K562 (cell line): ENCODE measurements around the gene UCN. TPM values are rescaled to one million over a fixed set of nuclear protein-coding genes. Genes with fewer than 3 reads are reported as not detected.
"Not testable (repeated sequence)": the region's sequence is repeated elsewhere in the genome, so short reads cannot be mapped to it uniquely, and the experiment has no call there.

Source experiments
- ATAC-seq: fragments of 200-7000 bp; cut with Tn5 transposase; 3 replicates; pipeline ENCODE4 v1.9.1; 2020; ENCODE audit warnings: moderate library complexity
- BruUV-seq: library from RNA; stranded (reverse); fragments of 400-500 nt; replicated peaks from 2 replicates; lab custom pipeline; 2021; lab: Mats Ljungman, UMichigan
- CTCF ChIA-PET: fragments of 300-600 bp; formaldehyde crosslinking; extraction: SDS; loops from one replicate; lab custom pipeline; 2021; ENCODE audit warnings: low intra/inter-chr PET ratio; lab: Yijun Ruan, JAX
- POLR2A ChIA-PET: fragments of 300-600, 350-650 bp; sonication (Branson Sonifier 250); formaldehyde crosslinking; extraction: SDS; loops from one replicate; lab custom pipeline; 2021; ENCODE audit warnings: antibody characterized with exemption, inconsistent platforms; lab: Yijun Ruan, JAX
- DNase-seq, 4 experiments: peaks; one replicate each; pipeline versions ENCODE4 v3.0.0 to v3.0.0-alpha.2; 2011 to 2018; ENCODE audit warnings: low spot score in 3 of 4, mixed read lengths in 3 of 4; ENCODE audit errors: extremely low read depth in 1 of 4
- FAIRE-seq: peaks from 2 replicates; lab custom pipeline; 2011; peaks lifted over from hg19 to GRCh38; lab: Jason Lieb, UNC
- H2AFZ ChIP-seq: 2 replicates; pipeline ENCODE4 v1.6.0; 2011; ENCODE audit warnings: low read depth, low read length, control low read depth, inconsistent platforms
- H3K27ac ChIP-seq: fragments of 200-600 bp; 3 replicates; pipeline ENCODE4 v1.8.0; 2011; ENCODE audit warnings: low read depth, mild to moderate bottlenecking, control low read depth, inconsistent platforms, low read length, moderate library complexity, mixed read lengths; ENCODE audit errors: extremely low read depth
- H3K27me3 ChIP-seq, 2 experiments: fragments of 300-600 bp in 1 of 2; 2 replicates in 1 of 2; 3 replicates in 1 of 2; pipeline versions ENCODE4 v1.6.0 to v1.8.0; 2011; ENCODE audit warnings: inconsistent platforms in 2 of 2, low read length in 2 of 2, mild to moderate bottlenecking in 1 of 2, mixed read lengths in 1 of 2, moderate library complexity in 1 of 2; ENCODE audit not compliant: control insufficient read depth in 2 of 2, insufficient read depth in 2 of 2
- H3K36me3 ChIP-seq: fragments of 300-600 bp; 3 replicates; pipeline ENCODE4 v1.8.0; 2011; ENCODE audit warnings: mild to moderate bottlenecking, low read length, inconsistent platforms; ENCODE audit not compliant: control insufficient read depth, insufficient read depth
- H3K4me1 ChIP-seq, 2 experiments: fragments of 200-600 bp in 1 of 2; replicated peaks in 1 of 2; 2 replicates in 1 of 2; 3 replicates in 1 of 2; pipeline versions ENCODE4 v1.5.1 to v1.8.0; 2011; ENCODE audit warnings: inconsistent platforms in 2 of 2, low read length in 2 of 2, mild to moderate bottlenecking in 1 of 2, mixed read lengths in 1 of 2, moderate library complexity in 1 of 2; ENCODE audit not compliant: control insufficient read depth in 2 of 2, insufficient read depth in 2 of 2
- H3K4me2 ChIP-seq: 2 replicates; pipeline ENCODE4 v1.6.1; 2011; ENCODE audit warnings: low read length, control low read depth, inconsistent platforms, mixed read lengths; ENCODE audit not compliant: insufficient read depth
- H3K4me3 ChIP-seq: fragments of 200-600 bp; sonication (generic), shearing (Covaris generic); 2 replicates; pipeline ENCODE4 v1.5.1; 2016; ENCODE audit warnings: control low read depth, inconsistent platforms
- H3K79me2 ChIP-seq: fragments of 200-600 bp; 3 replicates; pipeline ENCODE4 v1.8.0; 2011; ENCODE audit warnings: low read length, inconsistent platforms; ENCODE audit not compliant: control insufficient read depth, insufficient read depth
- H3K9ac ChIP-seq, 2 experiments: 2 replicates each; pipeline versions ENCODE4 v1.6.0 to v1.6.1; 2011; ENCODE audit warnings: low read depth in 2 of 2, low read length in 2 of 2, control low read depth in 1 of 2, inconsistent platforms in 1 of 2, mild to moderate bottlenecking in 1 of 2, mixed read lengths in 1 of 2; ENCODE audit not compliant: insufficient read depth in 1 of 2
- H3K9me1 ChIP-seq: one replicate; pipeline ENCODE4 v1.6.0; 2011; ENCODE audit warnings: inconsistent platforms, mild to moderate bottlenecking, low read length, moderate library complexity; ENCODE audit not compliant: control insufficient read depth, insufficient read depth
- H3K9me3 ChIP-seq: replicated peaks from 2 replicates; pipeline ENCODE4 v1.5.1; 2011; ENCODE audit warnings: low read depth, low read length, inconsistent platforms; ENCODE audit not compliant: control insufficient read depth, insufficient read depth
- H4K20me1 ChIP-seq: replicated peaks from 2 replicates; pipeline ENCODE4 v1.6.1; 2011; ENCODE audit warnings: low read length, inconsistent platforms, mixed read lengths; ENCODE audit not compliant: control insufficient read depth, insufficient read depth
- C11orf30 ChIP-seq: fragments of 450-650 bp; IDR thresholded peaks from 2 replicates; pipeline ENCODE4 v1.6.1; 2016; ENCODE audit warnings: low read depth, mild to moderate bottlenecking
- MAFF ChIP-seq: IDR thresholded peaks from 2 replicates; pipeline ENCODE4 v1.6.1; 2012; ENCODE audit warnings: low read length, improper control_type of control experiment
- MAFG ChIP-seq: fragments of 450-650 bp; conservative IDR thresholded peaks from 2 replicates; pipeline ENCODE4 v1.6.1; 2016; ENCODE audit warnings: missing genetic modification characterization, missing compliant biosample characterization
- RFX1 ChIP-seq: fragments of 450-650 bp; IDR thresholded peaks from 2 replicates; pipeline ENCODE4 v1.6.1; 2016; ENCODE audit warnings: mild to moderate bottlenecking, moderate library complexity
- ZNF316 ChIP-seq: fragments of 450-650 bp; IDR thresholded peaks from 2 replicates; pipeline ENCODE4 v1.6.1; 2016
- WGBS: fragments of 100-300 bp; shearing (Covaris generic); methylation state at CpG from one replicate; pipeline ENCODE4 v1.1.6; 2016; ENCODE audit warnings: low coverage, mixed read lengths; ENCODE audit not compliant: insufficient coverage; ENCODE audit errors: missing lambda C conversion rate; 5-methylcytosine and 5-hydroxymethylcytosine counted together
- in situ Hi-C: fragments of 300-500 bp; cut with MboI; formaldehyde crosslinking; loops from 4 replicates; pipeline ENCODE4 v1.15.0; 2018; ENCODE audit warnings: inconsistent platforms, mixed read lengths
- intact Hi-C: fragments of 100-400 bp; cut with micrococcal nuclease; formaldehyde crosslinking; loops from 2 replicates; pipeline ENCODE4 v1.14.2; 2022
- polyA plus RNA-seq, 8 experiments: library from polyadenylated mRNA; depleted of rRNA in 4 of 8; stranded (reverse) in 5 of 8; unstranded in 3 of 8; fragments of >200 nt; fragmentation: Nextera tagmentation in 2 of 8; fragmentation: Illumina TruSeq in 1 of 8; extraction: Ambion mirVana in 2 of 8; extraction: Trizol in 1 of 8; gene quantifications; 2 replicates each; pipeline versions ENCODE4 v1.2.1 to v1.2.3, GENCODE V29; 2011 to 2014; ENCODE audit warnings: inconsistent platforms in 1 of 8, missing spikeins in 1 of 8
- total RNA-seq, 7 experiments: library from RNA; depleted of rRNA in 6 of 7; stranded (reverse); fragments of >200 nt in 6 of 7; fragmentation: Illumina TruSeq in 2 of 7; extraction: Trizol in 2 of 7; gene quantifications; 2 replicates each; pipeline versions ENCODE4 v1.2.1 to v1.2.3, GENCODE V29; 2011 to 2021; ENCODE audit warnings: low replicate concordance in 1 of 7
- TF ChIP-seq, protein P1 (sequence below): sonication (generic); IDR thresholded peaks from 2 replicates; pipeline ENCODE4 v1.6.1; 2016
- TF ChIP-seq, protein P2 (sequence below): fragments of 250-450 bp; sonication (Bioruptor Pico); IDR thresholded peaks from 2 replicates; pipeline ENCODE4 v1.4.0; 2020

Gene UCN
- total and polyA plus RNA-seq, 9 of the 15 experiments (the other 6 are each of a cell fraction or from before 2014, with no cell fraction given), result 0.10 to 2.7 (median 0.43) TPM

DNA sequence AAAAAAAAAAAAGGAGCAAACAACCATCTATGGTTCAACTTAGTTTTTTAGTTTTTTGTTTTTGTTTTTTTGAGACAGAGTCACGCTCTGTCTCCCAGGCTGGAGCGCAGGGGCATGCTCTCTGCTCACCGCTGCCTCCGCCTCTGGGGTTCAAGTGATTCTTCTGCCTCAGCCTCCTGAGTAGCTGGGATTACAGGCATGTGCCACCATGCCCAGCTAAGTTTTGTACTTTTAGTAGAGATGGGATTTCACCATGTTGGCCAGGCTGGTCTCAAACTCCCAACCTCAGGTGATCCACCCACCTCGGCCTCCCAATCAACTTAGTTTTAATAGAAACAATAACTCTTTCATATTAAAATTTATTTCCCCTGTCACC is 45.1 kb upstream of the UCN start:
- ATAC-seq, H4K20me1 ChIP-seq, FAIRE-seq, H3K27me3 ChIP-seq, intact Hi-C loops, H3K4me3 ChIP-seq, DNase-seq, H2AFZ ChIP-seq, in situ Hi-C loops, BruUV-seq, H3K9me3 ChIP-seq, H3K9me1 ChIP-seq: not testable (repeated sequence)
- H3K79me2 ChIP-seq, result peaks cover 93% of the 10 kb centered on the region
- peak overlapping the region; percentile 98; the same call in 2 of the 3 replicates for H3K27ac ChIP-seq
- H3K36me3 ChIP-seq, result peaks cover 13% of the 10 kb centered on the region
- ChIA-PET POLR2A (interaction anchor here (0.6 to 1.8 kb wide), 8 partner anchors 9 to 126 kb away, joined by 3 to 20 read pairs (median 4); partner anchors contain the start of genes EIF2B4 and MPV17), CTCF (interaction anchor here (0.6 kb wide), 1 partner anchor 963 kb away, joined by 3 read pairs; no protein-coding TSS in a partner anchor)
- H3K4me2 ChIP-seq, result peak overlapping the region; percentile 57; the same call in 1 of the 2 replicates
- WGBS, result 94% methylated on average over 5 of the region's 5 CpGs
- peak overlapping the region; percentile 5 to 97; a peak in 2 of 4 replicates for H3K9ac ChIP-seq
- H3K4me1 ChIP-seq, result peaks cover 12 to 15% of the 10 kb centered on the region in 2 experiments; a peak in 4 of 5 replicates

DNA sequence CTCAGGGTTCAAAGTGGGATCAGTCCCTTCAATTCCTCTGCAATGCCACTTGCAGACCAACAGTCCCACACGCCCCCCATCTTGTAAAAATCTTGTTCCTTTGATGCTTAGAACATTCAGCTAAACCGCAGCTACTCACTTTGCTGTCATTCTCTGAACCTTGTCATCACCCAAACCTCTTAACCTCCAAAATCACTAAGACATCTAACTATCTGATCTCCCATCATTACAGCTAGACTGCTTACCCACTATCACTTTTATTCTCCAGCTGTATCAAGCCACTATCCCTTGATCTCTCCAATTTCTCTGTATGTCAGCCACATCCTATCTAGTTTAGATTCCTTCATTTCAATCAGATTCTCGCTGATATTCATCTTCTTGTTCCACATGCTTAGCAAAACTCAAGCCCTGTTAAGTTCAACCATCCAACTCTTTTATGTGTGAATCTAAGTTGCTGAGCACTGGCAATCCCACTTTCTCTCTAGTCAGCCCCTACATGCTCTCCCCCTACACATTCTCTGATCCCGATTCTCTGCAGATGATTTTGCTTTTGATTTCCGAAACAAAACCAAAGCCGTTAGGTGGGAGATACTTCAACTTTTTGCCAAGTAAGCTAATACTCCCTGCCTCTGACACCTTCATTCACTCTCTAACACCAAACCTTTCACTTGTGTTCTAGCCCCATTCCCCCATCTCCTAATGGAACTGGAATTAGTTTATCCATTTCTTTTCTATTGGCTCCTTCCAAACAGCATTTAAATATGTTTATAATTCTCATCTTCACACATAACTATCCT is 43.8 kb upstream of the UCN start:
- Histone ChIP-seq H2AFZ (no peak overlapping the region), H3K4me2 (no peak overlapping the region), H3K27me3 (no peaks in the 10 kb centered on the region), H3K27ac (no peak overlapping the region), H3K4me3 (no peak overlapping the region)
- in situ Hi-C loops, result no loop called here
- no peak for ATAC-seq
- 65% methylated on average over 6 of the region's 6 CpGs for WGBS
- intact Hi-C loops, result no loop called here
- TF ChIP-seq MAFF, result peak; percentile 45; the same call in 1 of the 2 replicates
- peak; percentile 84 for TF ChIP-seq ZNF316
- peak; percentile 54; the same call in 1 of the 2 replicates for TF ChIP-seq MAFG (tag)
- TF ChIP-seq RFX1, result no peak
- TF ChIP-seq, protein P1, sequence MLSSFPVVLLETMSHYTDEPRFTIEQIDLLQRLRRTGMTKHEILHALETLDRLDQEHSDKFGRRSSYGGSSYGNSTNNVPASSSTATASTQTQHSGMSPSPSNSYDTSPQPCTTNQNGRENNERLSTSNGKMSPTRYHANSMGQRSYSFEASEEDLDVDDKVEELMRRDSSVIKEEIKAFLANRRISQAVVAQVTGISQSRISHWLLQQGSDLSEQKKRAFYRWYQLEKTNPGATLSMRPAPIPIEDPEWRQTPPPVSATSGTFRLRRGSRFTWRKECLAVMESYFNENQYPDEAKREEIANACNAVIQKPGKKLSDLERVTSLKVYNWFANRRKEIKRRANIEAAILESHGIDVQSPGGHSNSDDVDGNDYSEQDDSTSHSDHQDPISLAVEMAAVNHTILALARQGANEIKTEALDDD, result 0 out of 2 replicates have a peak, but pooled peaks have one; percentile 36
- TF ChIP-seq, protein P2, sequence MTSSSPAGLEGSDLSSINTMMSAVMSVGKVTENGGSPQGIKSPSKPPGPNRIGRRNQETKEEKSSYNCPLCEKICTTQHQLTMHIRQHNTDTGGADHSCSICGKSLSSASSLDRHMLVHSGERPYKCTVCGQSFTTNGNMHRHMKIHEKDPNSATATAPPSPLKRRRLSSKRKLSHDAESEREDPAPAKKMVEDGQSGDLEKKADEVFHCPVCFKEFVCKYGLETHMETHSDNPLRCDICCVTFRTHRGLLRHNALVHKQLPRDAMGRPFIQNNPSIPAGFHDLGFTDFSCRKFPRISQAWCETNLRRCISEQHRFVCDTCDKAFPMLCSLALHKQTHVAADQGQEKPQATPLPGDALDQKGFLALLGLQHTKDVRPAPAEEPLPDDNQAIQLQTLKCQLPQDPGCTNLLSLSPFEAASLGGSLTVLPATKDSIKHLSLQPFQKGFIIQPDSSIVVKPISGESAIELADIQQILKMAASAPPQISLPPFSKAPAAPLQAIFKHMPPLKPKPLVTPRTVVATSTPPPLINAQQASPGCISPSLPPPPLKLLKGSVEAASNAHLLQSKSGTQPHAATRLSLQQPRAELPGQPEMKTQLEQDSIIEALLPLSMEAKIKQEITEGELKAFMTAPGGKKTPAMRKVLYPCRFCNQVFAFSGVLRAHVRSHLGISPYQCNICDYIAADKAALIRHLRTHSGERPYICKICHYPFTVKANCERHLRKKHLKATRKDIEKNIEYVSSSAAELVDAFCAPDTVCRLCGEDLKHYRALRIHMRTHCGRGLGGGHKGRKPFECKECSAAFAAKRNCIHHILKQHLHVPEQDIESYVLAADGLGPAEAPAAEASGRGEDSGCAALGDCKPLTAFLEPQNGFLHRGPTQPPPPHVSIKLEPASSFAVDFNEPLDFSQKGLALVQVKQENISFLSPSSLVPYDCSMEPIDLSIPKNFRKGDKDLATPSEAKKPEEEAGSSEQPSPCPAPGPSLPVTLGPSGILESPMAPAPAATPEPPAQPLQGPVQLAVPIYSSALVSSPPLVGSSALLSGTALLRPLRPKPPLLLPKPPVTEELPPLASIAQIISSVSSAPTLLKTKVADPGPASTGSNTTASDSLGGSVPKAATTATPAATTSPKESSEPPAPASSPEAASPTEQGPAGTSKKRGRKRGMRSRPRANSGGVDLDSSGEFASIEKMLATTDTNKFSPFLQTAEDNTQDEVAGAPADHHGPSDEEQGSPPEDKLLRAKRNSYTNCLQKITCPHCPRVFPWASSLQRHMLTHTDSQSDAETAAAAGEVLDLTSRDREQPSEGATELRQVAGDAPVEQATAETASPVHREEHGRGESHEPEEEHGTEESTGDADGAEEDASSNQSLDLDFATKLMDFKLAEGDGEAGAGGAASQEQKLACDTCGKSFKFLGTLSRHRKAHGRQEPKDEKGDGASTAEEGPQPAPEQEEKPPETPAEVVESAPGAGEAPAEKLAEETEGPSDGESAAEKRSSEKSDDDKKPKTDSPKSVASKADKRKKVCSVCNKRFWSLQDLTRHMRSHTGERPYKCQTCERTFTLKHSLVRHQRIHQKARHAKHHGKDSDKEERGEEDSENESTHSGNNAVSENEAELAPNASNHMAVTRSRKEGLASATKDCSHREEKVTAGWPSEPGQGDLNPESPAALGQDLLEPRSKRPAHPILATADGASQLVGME (CRISPR knock-in tag), result no peak
- TF ChIP-seq C11orf30, result peak; percentile 75
- TF ChIP-seq, all 486 proteins: peak for 5
- no peak for FAIRE-seq
- peaks cover 9 to 12% of the 10 kb centered on the region in 2 experiments; a peak in 4 of 5 replicates for H3K4me1 ChIP-seq
- DNase-seq, result no peak
- no peak overlapping the region for H3K9ac ChIP-seq
- no peaks in the 10 kb centered on the region for H3K9me1 ChIP-seq
- H3K9me3 ChIP-seq, result no peaks in the 10 kb centered on the region
- POLR2A ChIA-PET, result interaction anchor here (0.7 to 1.7 kb wide), 3 partner anchors 10 to 17 kb away, joined by 3 to 9 read pairs (median 4); no protein-coding TSS in a partner anchor
- H4K20me1 ChIP-seq, result no peaks in the 10 kb centered on the region
- no TSS peak for BruUV-seq
- CTCF ChIA-PET, result interaction anchor here (0.8 kb wide), 1 partner anchor 31 kb away, joined by 4 read pairs; no protein-coding TSS in a partner anchor
- peaks cover 17% of the 10 kb centered on the region; the same call in 2 of the 3 replicates for H3K36me3 ChIP-seq
- H3K79me2 ChIP-seq, result peaks cover 93% of the 10 kb centered on the region
